Astrocyte (in vitro differentiated cells and primary cell): ENCODE data around the gene FITM2.
"Not testable (repeated sequence)": the region's sequence is repeated elsewhere in the genome, so short reads cannot be mapped to it uniquely, and the experiment has no call there.

Source experiments
- EZH2 ChIP-seq: IDR thresholded peaks from 2 replicates; pipeline ENCODE4 v1.6.1; 2012; ENCODE audit warnings: mild to moderate bottlenecking, low read length, inconsistent platforms; ENCODE audit not compliant: insufficient read depth
- TF ChIP-seq, protein P1 (sequence below): IDR thresholded peaks from 2 replicates; pipeline ENCODE4 v1.5.1; 2011; ENCODE audit warnings: low read depth, mild to moderate bottlenecking, inconsistent platforms, low read length, moderate library complexity; ENCODE audit not compliant: insufficient read depth

DNA sequence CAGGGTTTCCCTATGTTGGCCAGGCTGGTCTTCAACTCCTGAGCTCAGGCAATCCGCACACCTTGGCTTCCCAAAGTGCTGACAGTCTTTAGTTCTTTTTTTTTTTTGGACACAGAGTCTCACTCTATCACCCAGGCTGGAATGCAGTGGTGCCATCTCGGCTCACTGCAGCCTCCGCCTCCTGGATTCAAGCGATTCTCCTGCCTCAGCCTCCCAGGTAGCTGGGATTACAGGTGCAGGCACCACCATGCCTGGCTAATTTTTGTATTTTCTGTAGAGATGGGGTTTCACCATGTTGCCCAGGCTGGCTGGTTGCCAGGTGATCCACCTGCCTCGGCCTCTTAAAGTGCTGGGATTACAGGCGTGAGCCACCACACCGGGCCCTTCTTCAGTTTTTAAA, 16.7 kb upstream of the FITM2 start:
- TF ChIP-seq, protein P1, sequence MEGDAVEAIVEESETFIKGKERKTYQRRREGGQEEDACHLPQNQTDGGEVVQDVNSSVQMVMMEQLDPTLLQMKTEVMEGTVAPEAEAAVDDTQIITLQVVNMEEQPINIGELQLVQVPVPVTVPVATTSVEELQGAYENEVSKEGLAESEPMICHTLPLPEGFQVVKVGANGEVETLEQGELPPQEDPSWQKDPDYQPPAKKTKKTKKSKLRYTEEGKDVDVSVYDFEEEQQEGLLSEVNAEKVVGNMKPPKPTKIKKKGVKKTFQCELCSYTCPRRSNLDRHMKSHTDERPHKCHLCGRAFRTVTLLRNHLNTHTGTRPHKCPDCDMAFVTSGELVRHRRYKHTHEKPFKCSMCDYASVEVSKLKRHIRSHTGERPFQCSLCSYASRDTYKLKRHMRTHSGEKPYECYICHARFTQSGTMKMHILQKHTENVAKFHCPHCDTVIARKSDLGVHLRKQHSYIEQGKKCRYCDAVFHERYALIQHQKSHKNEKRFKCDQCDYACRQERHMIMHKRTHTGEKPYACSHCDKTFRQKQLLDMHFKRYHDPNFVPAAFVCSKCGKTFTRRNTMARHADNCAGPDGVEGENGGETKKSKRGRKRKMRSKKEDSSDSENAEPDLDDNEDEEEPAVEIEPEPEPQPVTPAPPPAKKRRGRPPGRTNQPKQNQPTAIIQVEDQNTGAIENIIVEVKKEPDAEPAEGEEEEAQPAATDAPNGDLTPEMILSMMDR = not testable (repeated sequence)
- not testable (repeated sequence) for TF ChIP-seq EZH2
